CD14-positive monocyte (primary cell): ENCODE results near the gene WBP1. TPM values are rescaled to one million over a fixed set of nuclear protein-coding genes. Genes with fewer than 3 reads are reported as not detected.
"Not testable (repeated sequence)": the region's sequence is repeated elsewhere in the genome, so short reads cannot be mapped to it uniquely, and the experiment has no call there.

Experiments used
- DNase-seq, 3 donors: peaks; one replicate each; pipeline ENCODE4 v3.0.0-alpha.2; 2011 to 2022
- H2AFZ ChIP-seq: 2 replicates; pipeline ENCODE4 v1.6.0; 2012; ENCODE audit warnings: mild to moderate bottlenecking, low read depth, low read length, inconsistent platforms; ENCODE audit not compliant: insufficient read depth, poor library complexity, severe bottlenecking
- H3K27ac ChIP-seq, 2 donors: 1 replicate in 1 of 2; 2 replicates in 1 of 2; pipeline ENCODE4 v1.5.1; 2012 to 2013; ENCODE audit warnings: low read length in 2 of 2, control low read depth in 1 of 2, inconsistent platforms in 1 of 2, low read depth in 1 of 2, mild to moderate bottlenecking in 1 of 2
- H3K27me3 ChIP-seq, 2 donors: one replicate each; pipeline versions ENCODE4 v1.6.0 to v1.6.1; 2011 to 2013; ENCODE audit warnings: low read length in 2 of 2; ENCODE audit not compliant: control insufficient read depth in 2 of 2, insufficient read depth in 2 of 2
- H3K36me3 ChIP-seq, 2 donors: replicated peaks in 1 of 2; 1 replicate in 1 of 2; 2 replicates in 1 of 2; pipeline versions ENCODE4 v1.5.1 to v1.6.1; 2012 to 2013; ENCODE audit warnings: low read length in 2 of 2, control low read depth in 1 of 2, inconsistent platforms in 1 of 2, mild to moderate bottlenecking in 1 of 2; ENCODE audit not compliant: insufficient read depth in 2 of 2, control insufficient read depth in 1 of 2
- H3K4me1 ChIP-seq, 2 donors: 1 replicate in 1 of 2; 2 replicates in 1 of 2; pipeline versions ENCODE4 v1.5.1 to v1.6.1; 2012 to 2013; ENCODE audit warnings: low read length in 2 of 2, control low read depth in 1 of 2, inconsistent platforms in 1 of 2, mild to moderate bottlenecking in 1 of 2, moderate library complexity in 1 of 2; ENCODE audit not compliant: insufficient read depth in 2 of 2, control insufficient read depth in 1 of 2
- H3K4me2 ChIP-seq: replicated peaks from 2 replicates; pipeline ENCODE3; 2012; ENCODE audit warnings: low read length, moderate library complexity, mild to moderate bottlenecking; ENCODE audit not compliant: poor library complexity, severe bottlenecking; ENCODE audit errors: extremely low read depth
- H3K4me3 ChIP-seq, 3 experiments: fragments of 200-600 bp in 1 of 3; sonication (generic) in 1 of 3; replicated peaks in 1 of 3; 1 replicate in 2 of 3; 2 replicates in 1 of 3; pipeline ENCODE4 v1.5.1; 2011 to 2013; ENCODE audit warnings: low read length in 3 of 3, mild to moderate bottlenecking in 3 of 3, control low read depth in 2 of 3, low read depth in 2 of 3, inconsistent platforms in 1 of 3, moderate library complexity in 1 of 3
- H3K79me2 ChIP-seq: 2 replicates; pipeline ENCODE4 v1.6.0; 2012; ENCODE audit warnings: mild to moderate bottlenecking, control low read depth, inconsistent platforms, low read length, moderate library complexity; ENCODE audit not compliant: insufficient read depth
- H3K9ac ChIP-seq: 2 replicates; pipeline ENCODE4 v1.6.0; 2017; ENCODE audit warnings: low read length, mild to moderate bottlenecking; ENCODE audit not compliant: insufficient read depth, poor library complexity, severe bottlenecking
- H3K9me3 ChIP-seq, 2 donors: replicated peaks in 1 of 2; 1 replicate in 1 of 2; 2 replicates in 1 of 2; pipeline versions ENCODE4 v1.5.1 to v1.6.1; 2012 to 2013; ENCODE audit warnings: low read length in 2 of 2, control low read depth in 1 of 2; ENCODE audit not compliant: control insufficient read depth in 1 of 2, insufficient read depth in 1 of 2
- H4K20me1 ChIP-seq: 2 replicates; pipeline ENCODE4 v1.6.0; 2012; ENCODE audit warnings: mild to moderate bottlenecking, low read length, control low read depth, moderate library complexity; ENCODE audit not compliant: insufficient read depth
- H3K27ac Mint-ChIP-seq, 7 donors: one replicate each; pipeline ENCODE4 v1.8.0; 2020; ENCODE audit warnings: mild to moderate bottlenecking in 7 of 7, mixed read lengths in 7 of 7, moderate library complexity in 6 of 7, inconsistent platforms in 2 of 7
- H3K27me3 Mint-ChIP-seq, 3 donors: one replicate each; pipeline ENCODE4 v1.8.0; 2021 to 2022; ENCODE audit warnings: low read depth in 3 of 3, mild to moderate bottlenecking in 3 of 3, mixed read lengths in 3 of 3, moderate library complexity in 3 of 3, inconsistent platforms in 1 of 3
- H3K36me3 Mint-ChIP-seq, 2 donors: one replicate each; pipeline ENCODE4 v1.8.0; 2020; ENCODE audit warnings: mixed read lengths in 2 of 2, inconsistent platforms in 1 of 2, mild to moderate bottlenecking in 1 of 2
- H3K4me1 Mint-ChIP-seq: one replicate; pipeline ENCODE4 v1.8.0; 2020; ENCODE audit warnings: mild to moderate bottlenecking, mixed read lengths
- H3K4me3 Mint-ChIP-seq, 2 donors: one replicate each; pipeline ENCODE4 v1.8.0; 2020; ENCODE audit warnings: mild to moderate bottlenecking in 2 of 2, mixed read lengths in 2 of 2, moderate library complexity in 1 of 2
- H3K9me3 Mint-ChIP-seq, 7 donors: one replicate each; pipeline ENCODE4 v1.8.0; 2020 to 2022; ENCODE audit warnings: mixed read lengths in 7 of 7, mild to moderate bottlenecking in 6 of 7, moderate library complexity in 6 of 7, inconsistent platforms in 2 of 7
- WGBS: methylation state at CpG from one replicate; pipeline ENCODE4 v1.1.5; 2013; ENCODE audit warnings: missing lambda C conversion rate; ENCODE audit not compliant: insufficient coverage; 5-methylcytosine and 5-hydroxymethylcytosine counted together
- intact Hi-C, 2 donors: fragments of 100-400 bp; cut with micrococcal nuclease; formaldehyde crosslinking; loops; one replicate each; pipeline versions ENCODE4 v1.15.0 to v1.15.1; 2023
- polyA plus RNA-seq, 3 donors: library from polyadenylated mRNA; depleted of rRNA in 1 of 3; unstranded in 2 of 3; stranded (reverse) in 1 of 3; fragments of 300-500 nt in 2 of 3; fragments of >200 nt in 1 of 3; fragmentation: Illumina TruSeq in 2 of 3; gene quantifications; 1 replicate in 2 of 3; 2 replicates in 1 of 3; pipeline ENCODE4 v1.2.3, GENCODE V29; 2012 to 2021
- TF ChIP-seq, protein P1 (sequence below): fragments of 200-600 bp; IDR thresholded peaks from one replicate; pipeline ENCODE4 v1.8.0; 2022; ENCODE audit warnings: antibody characterized with exemption, mild to moderate bottlenecking

Gene WBP1
- polyA plus RNA-seq, 3 donors, result 23.9 to 109 (median 31.0) TPM

DNA sequence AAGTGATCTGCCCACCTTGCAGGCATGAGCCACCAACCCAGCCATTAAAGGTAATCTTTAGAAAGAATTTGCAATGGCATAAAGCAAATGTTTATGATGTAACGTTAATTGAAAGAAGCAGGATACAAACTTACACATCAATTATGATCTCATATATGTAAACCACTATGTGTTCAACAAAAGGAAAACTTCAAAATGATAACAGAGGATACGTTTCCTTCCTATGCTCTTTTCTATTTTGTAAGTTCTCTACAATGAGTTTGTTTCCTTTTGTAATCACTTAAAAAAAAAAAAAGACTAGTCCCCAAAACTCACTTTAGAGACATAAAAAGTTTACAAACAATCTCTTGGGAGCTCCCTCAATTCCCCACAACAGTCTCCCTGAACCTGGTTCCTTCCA lies 38.2 kb upstream of the WBP1 start:
- Mint-ChIP-seq H3K27ac (peak overlapping the region in 3 of 7 donors; percentile 30 to 57 (median 51)), H3K4me1 (peaks cover 46% of the 10 kb centered on the region), H3K27me3 (peaks cover 12 to 19% (median 18%) of the 10 kb centered on the region in 3 donors), H3K36me3 (no peaks in the 10 kb centered on the region), H3K4me3 (no peak overlapping the region), H3K9me3 (peaks cover 0 to 4% (median 0%) of the 10 kb centered on the region in 7 donors)
- no CpG with 5 or more reads among the region's 2 CpGs for WGBS
- Histone ChIP-seq H3K4me1 (peaks cover 41 to 47% of the 10 kb centered on the region in 2 donors), H3K9ac (no peak overlapping the region), H2AFZ (peak overlapping the region; percentile 6), H3K9me3 (no peaks in the 10 kb centered on the region), H3K27me3 (peaks cover 0 to 11% of the 10 kb centered on the region in 2 donors), H3K36me3 (no peaks in the 10 kb centered on the region), H3K79me2 (no peaks in the 10 kb centered on the region), H3K27ac (no peak overlapping the region), H3K4me2 (no peak overlapping the region), H4K20me1 (no peaks in the 10 kb centered on the region), H3K4me3 (no peak overlapping the region)
- DNase-seq, result no peak
- intact Hi-C loops, result no loop called here
- TF ChIP-seq, protein P1, sequence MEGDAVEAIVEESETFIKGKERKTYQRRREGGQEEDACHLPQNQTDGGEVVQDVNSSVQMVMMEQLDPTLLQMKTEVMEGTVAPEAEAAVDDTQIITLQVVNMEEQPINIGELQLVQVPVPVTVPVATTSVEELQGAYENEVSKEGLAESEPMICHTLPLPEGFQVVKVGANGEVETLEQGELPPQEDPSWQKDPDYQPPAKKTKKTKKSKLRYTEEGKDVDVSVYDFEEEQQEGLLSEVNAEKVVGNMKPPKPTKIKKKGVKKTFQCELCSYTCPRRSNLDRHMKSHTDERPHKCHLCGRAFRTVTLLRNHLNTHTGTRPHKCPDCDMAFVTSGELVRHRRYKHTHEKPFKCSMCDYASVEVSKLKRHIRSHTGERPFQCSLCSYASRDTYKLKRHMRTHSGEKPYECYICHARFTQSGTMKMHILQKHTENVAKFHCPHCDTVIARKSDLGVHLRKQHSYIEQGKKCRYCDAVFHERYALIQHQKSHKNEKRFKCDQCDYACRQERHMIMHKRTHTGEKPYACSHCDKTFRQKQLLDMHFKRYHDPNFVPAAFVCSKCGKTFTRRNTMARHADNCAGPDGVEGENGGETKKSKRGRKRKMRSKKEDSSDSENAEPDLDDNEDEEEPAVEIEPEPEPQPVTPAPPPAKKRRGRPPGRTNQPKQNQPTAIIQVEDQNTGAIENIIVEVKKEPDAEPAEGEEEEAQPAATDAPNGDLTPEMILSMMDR, result no peak

DNA sequence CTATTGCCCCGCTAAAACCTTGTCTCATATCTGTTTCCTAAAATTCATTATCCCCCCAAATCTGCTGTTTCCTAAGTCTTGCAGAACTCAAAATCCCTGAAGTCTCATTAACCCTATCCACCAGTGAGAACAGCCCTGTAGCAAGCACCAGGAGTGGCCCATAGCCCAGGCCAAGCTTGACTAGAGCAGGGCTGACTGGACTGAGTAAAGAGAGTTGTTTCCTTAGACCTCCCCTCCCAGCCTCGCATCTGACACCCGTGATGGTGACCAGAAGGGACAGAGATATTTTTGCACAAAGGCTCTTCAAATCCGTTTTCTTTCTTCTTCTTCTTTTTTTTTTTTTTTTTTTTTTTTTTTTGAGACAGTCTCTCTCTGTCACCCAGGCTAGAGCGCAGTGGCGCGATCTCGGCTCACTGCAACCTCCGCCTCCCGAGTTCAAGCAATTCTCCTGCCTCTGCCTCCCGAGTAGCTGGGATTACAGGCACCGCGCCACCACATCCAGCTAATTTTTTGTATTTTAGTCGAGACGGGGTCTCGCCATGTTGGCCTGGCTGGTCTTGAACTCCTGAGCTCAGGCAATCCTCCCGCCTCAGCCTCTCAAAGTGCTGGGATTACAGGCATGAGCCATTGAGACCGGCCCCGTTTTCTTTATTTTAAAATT lies 37.7 kb upstream of the WBP1 start:
- DNase-seq, H3K27ac ChIP-seq, H3K27me3 ChIP-seq, H4K20me1 ChIP-seq, H3K36me3 ChIP-seq, intact Hi-C loops, H3K36me3 Mint-ChIP-seq, H3K9me3 ChIP-seq, H3K9ac ChIP-seq, H3K9me3 Mint-ChIP-seq, H3K79me2 ChIP-seq: not testable (repeated sequence)
- Histone ChIP-seq H3K4me1 (peaks cover 35 to 41% of the 10 kb centered on the region in 2 donors), H3K4me2 (peak overlapping the region; percentile 84), H3K4me3 (peak overlapping the region in 2 of 3 experiments; percentile 84 to 90), H2AFZ (peak overlapping the region; percentile 97)
- Mint-ChIP-seq H3K27ac (peak overlapping the region in 5 of 7 donors; percentile 82 to 85 (median 85)), H3K4me1 (peaks cover 43% of the 10 kb centered on the region), H3K4me3 (peak overlapping the region; percentile 98 to 99), H3K27me3 (peaks cover 10 to 14% (median 13%) of the 10 kb centered on the region in 3 donors)
- WGBS, result 87% methylated on average over 14 of the region's 19 CpGs
